HG03108 (cell line): ENCODE results near the gene FNIP1.
"Not testable (repeated sequence)": the region's sequence is repeated elsewhere in the genome, so short reads cannot be mapped to it uniquely, and the experiment has no call there.

Experiments used
- ATAC-seq: cut with Tn5 transposase; IDR thresholded peaks from one replicate; pipeline ENCODE4 v1.9.1; 2021; ENCODE audit warnings: moderate library complexity; ENCODE audit not compliant: unreplicated experiment

Gene FNIP1

GRCh38 chr5:131610198-131611063 is 186.4 kb downstream of the FNIP1 start:
- no peak for ATAC-seq

- ATAC-seq, result no peak
Measured at GRCh38 chr5:131609774-131610173, 187.0 kb downstream of the FNIP1 start.

GRCh38 chr5:131608597-131608996 is 188.2 kb downstream of the FNIP1 start:
- ATAC-seq, result no peak

GRCh38 chr5:131607903-131608540 is 188.8 kb downstream of the FNIP1 start:
- ATAC-seq, result no peak

GRCh38 chr5:131607418-131607817 is 189.4 kb downstream of the FNIP1 start:
- ATAC-seq, result no peak

- no peak for ATAC-seq
Measured at GRCh38 chr5:131605086-131605485, 191.7 kb downstream of the FNIP1 start.

GRCh38 chr5:131595088-131596033 is 201.5 kb downstream of the FNIP1 start:
- ATAC-seq, result no peak

GRCh38 chr5:131593921-131594320 is 202.9 kb downstream of the FNIP1 start:
- ATAC-seq, result no peak

GRCh38 chr5:131593436-131593835 is 203.4 kb downstream of the FNIP1 start:
- not testable (repeated sequence) for ATAC-seq
